K562 (cell line): Measurements from ENCODE around the gene CHST15. TPM values are rescaled to one million over a fixed set of nuclear protein-coding genes. Genes with fewer than 3 reads are reported as not detected.

Experiments used
- ATAC-seq: fragments of 200-7000 bp; cut with Tn5 transposase; 3 replicates; pipeline ENCODE4 v1.9.1; 2020; ENCODE audit warnings: moderate library complexity
- BruUV-seq: library from RNA; stranded (reverse); fragments of 400-500 nt; replicated peaks from 2 replicates; lab custom pipeline; 2021; lab: Mats Ljungman, UMichigan
- CTCF ChIA-PET: fragments of 300-600 bp; formaldehyde crosslinking; extraction: SDS; loops from one replicate; lab custom pipeline; 2021; ENCODE audit warnings: low intra/inter-chr PET ratio; lab: Yijun Ruan, JAX
- POLR2A ChIA-PET: fragments of 300-600, 350-650 bp; sonication (Branson Sonifier 250); formaldehyde crosslinking; extraction: SDS; loops from one replicate; lab custom pipeline; 2021; ENCODE audit warnings: antibody characterized with exemption, inconsistent platforms; lab: Yijun Ruan, JAX
- DNase-seq, 4 experiments: peaks; one replicate each; pipeline versions ENCODE4 v3.0.0 to v3.0.0-alpha.2; 2011 to 2018; ENCODE audit warnings: low spot score in 3 of 4, mixed read lengths in 3 of 4; ENCODE audit errors: extremely low read depth in 1 of 4
- FAIRE-seq: peaks from 2 replicates; lab custom pipeline; 2011; peaks lifted over from hg19 to GRCh38; lab: Jason Lieb, UNC
- H2AFZ ChIP-seq: 2 replicates; pipeline ENCODE4 v1.6.0; 2011; ENCODE audit warnings: low read depth, low read length, control low read depth, inconsistent platforms
- H3K27ac ChIP-seq: fragments of 200-600 bp; 3 replicates; pipeline ENCODE4 v1.8.0; 2011; ENCODE audit warnings: low read depth, mild to moderate bottlenecking, control low read depth, inconsistent platforms, low read length, moderate library complexity, mixed read lengths; ENCODE audit errors: extremely low read depth
- H3K27me3 ChIP-seq, 2 experiments: fragments of 300-600 bp in 1 of 2; 2 replicates in 1 of 2; 3 replicates in 1 of 2; pipeline versions ENCODE4 v1.6.0 to v1.8.0; 2011; ENCODE audit warnings: inconsistent platforms in 2 of 2, low read length in 2 of 2, mild to moderate bottlenecking in 1 of 2, mixed read lengths in 1 of 2, moderate library complexity in 1 of 2; ENCODE audit not compliant: control insufficient read depth in 2 of 2, insufficient read depth in 2 of 2
- H3K36me3 ChIP-seq: fragments of 300-600 bp; 3 replicates; pipeline ENCODE4 v1.8.0; 2011; ENCODE audit warnings: mild to moderate bottlenecking, low read length, inconsistent platforms; ENCODE audit not compliant: control insufficient read depth, insufficient read depth
- H3K4me1 ChIP-seq, 2 experiments: fragments of 200-600 bp in 1 of 2; replicated peaks in 1 of 2; 2 replicates in 1 of 2; 3 replicates in 1 of 2; pipeline versions ENCODE4 v1.5.1 to v1.8.0; 2011; ENCODE audit warnings: inconsistent platforms in 2 of 2, low read length in 2 of 2, mild to moderate bottlenecking in 1 of 2, mixed read lengths in 1 of 2, moderate library complexity in 1 of 2; ENCODE audit not compliant: control insufficient read depth in 2 of 2, insufficient read depth in 2 of 2
- H3K4me2 ChIP-seq: 2 replicates; pipeline ENCODE4 v1.6.1; 2011; ENCODE audit warnings: low read length, control low read depth, inconsistent platforms, mixed read lengths; ENCODE audit not compliant: insufficient read depth
- H3K4me3 ChIP-seq: fragments of 200-600 bp; sonication (generic), shearing (Covaris generic); 2 replicates; pipeline ENCODE4 v1.5.1; 2016; ENCODE audit warnings: control low read depth, inconsistent platforms
- H3K79me2 ChIP-seq: fragments of 200-600 bp; 3 replicates; pipeline ENCODE4 v1.8.0; 2011; ENCODE audit warnings: low read length, inconsistent platforms; ENCODE audit not compliant: control insufficient read depth, insufficient read depth
- H3K9ac ChIP-seq, 2 experiments: 2 replicates each; pipeline versions ENCODE4 v1.6.0 to v1.6.1; 2011; ENCODE audit warnings: low read depth in 2 of 2, low read length in 2 of 2, control low read depth in 1 of 2, inconsistent platforms in 1 of 2, mild to moderate bottlenecking in 1 of 2, mixed read lengths in 1 of 2; ENCODE audit not compliant: insufficient read depth in 1 of 2
- H3K9me1 ChIP-seq: one replicate; pipeline ENCODE4 v1.6.0; 2011; ENCODE audit warnings: inconsistent platforms, mild to moderate bottlenecking, low read length, moderate library complexity; ENCODE audit not compliant: control insufficient read depth, insufficient read depth
- H3K9me3 ChIP-seq: replicated peaks from 2 replicates; pipeline ENCODE4 v1.5.1; 2011; ENCODE audit warnings: low read depth, low read length, inconsistent platforms; ENCODE audit not compliant: control insufficient read depth, insufficient read depth
- H4K20me1 ChIP-seq: replicated peaks from 2 replicates; pipeline ENCODE4 v1.6.1; 2011; ENCODE audit warnings: low read length, inconsistent platforms, mixed read lengths; ENCODE audit not compliant: control insufficient read depth, insufficient read depth
- CREB3L1 ChIP-seq: fragments of 450-650 bp; IDR thresholded peaks from 2 replicates; pipeline ENCODE4 v1.6.1; 2014; ENCODE audit warnings: low read depth, mild to moderate bottlenecking, moderate library complexity, borderline replicate concordance
- E2F6 ChIP-seq, 2 experiments: IDR thresholded peaks; 2 replicates each; pipeline ENCODE4 v1.6.1; 2011; ENCODE audit warnings: borderline replicate concordance in 1 of 2, control low read depth in 1 of 2, low read depth in 1 of 2, low read length in 1 of 2, mild to moderate bottlenecking in 1 of 2, mixed read lengths in 1 of 2, moderate library complexity in 1 of 2; ENCODE audit not compliant: insufficient read depth in 1 of 2, insufficient read length in 1 of 2, poor library complexity in 1 of 2, severe bottlenecking in 1 of 2; ENCODE audit errors: extremely low read depth in 1 of 2
- HES1 ChIP-seq: fragments of 450-650 bp; IDR thresholded peaks from 2 replicates; pipeline ENCODE4 v1.6.1; 2016; ENCODE audit warnings: low read depth, mild to moderate bottlenecking, moderate library complexity
- HEY1 ChIP-seq: fragments of 250-450 bp; sonication (Bioruptor Pico); IDR thresholded peaks from 2 replicates; pipeline ENCODE4 v1.5.0; 2020; ENCODE audit warnings: mild to moderate bottlenecking, moderate library complexity, borderline replicate concordance
- MBD1 ChIP-seq: fragments of 250-450 bp; sonication (Bioruptor Pico); IDR thresholded peaks from 2 replicates; pipeline ENCODE4 v1.8.0; 2022; ENCODE audit warnings: inconsistent platforms
- ZBED1 ChIP-seq: IDR thresholded peaks from 2 replicates; pipeline ENCODE4 v1.6.1; 2014
- ZNF146 ChIP-seq: IDR thresholded peaks from one replicate; pipeline ENCODE4 v1.6.1; 2018; ENCODE audit warnings: missing compliant biosample characterization; ENCODE audit not compliant: unreplicated experiment
- ZNF232 ChIP-seq: sonication (generic); formaldehyde crosslinking; IDR thresholded peaks from 2 replicates; pipeline ENCODE4 v1.8.0; 2022; ENCODE audit warnings: mild to moderate bottlenecking, missing genetic modification reagents
- ZNF586 ChIP-seq: fragments of 450-650 bp; formaldehyde crosslinking; conservative IDR thresholded peaks from 2 replicates; pipeline ENCODE4 v1.4.0; 2020; ENCODE audit warnings: mild to moderate bottlenecking, moderate library complexity
- WGBS: fragments of 100-300 bp; shearing (Covaris generic); methylation state at CpG from one replicate; pipeline ENCODE4 v1.1.6; 2016; ENCODE audit warnings: low coverage, mixed read lengths; ENCODE audit not compliant: insufficient coverage; ENCODE audit errors: missing lambda C conversion rate; 5-methylcytosine and 5-hydroxymethylcytosine counted together
- in situ Hi-C: fragments of 300-500 bp; cut with MboI; formaldehyde crosslinking; loops from 4 replicates; pipeline ENCODE4 v1.15.0; 2018; ENCODE audit warnings: inconsistent platforms, mixed read lengths
- intact Hi-C: fragments of 100-400 bp; cut with micrococcal nuclease; formaldehyde crosslinking; loops from 2 replicates; pipeline ENCODE4 v1.14.2; 2022
- polyA plus RNA-seq, 8 experiments: library from polyadenylated mRNA; depleted of rRNA in 4 of 8; stranded (reverse) in 5 of 8; unstranded in 3 of 8; fragments of >200 nt; fragmentation: Nextera tagmentation in 2 of 8; fragmentation: Illumina TruSeq in 1 of 8; extraction: Ambion mirVana in 2 of 8; extraction: Trizol in 1 of 8; gene quantifications; 2 replicates each; pipeline versions ENCODE4 v1.2.1 to v1.2.3, GENCODE V29; 2011 to 2014; ENCODE audit warnings: inconsistent platforms in 1 of 8, missing spikeins in 1 of 8
- total RNA-seq, 7 experiments: library from RNA; depleted of rRNA in 6 of 7; stranded (reverse); fragments of >200 nt in 6 of 7; fragmentation: Illumina TruSeq in 2 of 7; extraction: Trizol in 2 of 7; gene quantifications; 2 replicates each; pipeline versions ENCODE4 v1.2.1 to v1.2.3, GENCODE V29; 2011 to 2021; ENCODE audit warnings: low replicate concordance in 1 of 7

Gene CHST15
- total and polyA plus RNA-seq, 9 of the 15 experiments (the other 6 are each of a cell fraction or from before 2014, with no cell fraction given): 0.04 to 0.16 (median 0.08) TPM

- Histone ChIP-seq H4K20me1 (no peaks in the 10 kb centered on the region), H3K79me2 (no peaks in the 10 kb centered on the region), H3K27me3 (peaks cover 0 to 34% of the 10 kb centered on the region in 2 experiments; a peak in 2 of 5 replicates), H3K27ac (no peak overlapping the region), H2AFZ (no peak overlapping the region), H3K36me3 (no peaks in the 10 kb centered on the region), H3K9me1 (no peaks in the 10 kb centered on the region), H3K4me2 (no peak overlapping the region), H3K9ac (no peak overlapping the region), H3K4me1 (no peaks in the 10 kb centered on the region), H3K9me3 (no peaks in the 10 kb centered on the region), H3K4me3 (no peak overlapping the region)
- DNase-seq (no peak), FAIRE-seq (no peak), ATAC-seq (no peak)
- BruUV-seq: no TSS peak
- intact Hi-C loops (no loop called here), in situ Hi-C loops (no loop called here)
- CTCF ChIA-PET: no interaction called here
- 1% methylated on average over 10 of the region's 10 CpGs for WGBS
- POLR2A ChIA-PET: no interaction called here
- no peak for TF ChIP-seq ZNF146
- TF ChIP-seq CREB3L1: no peak
- no peak for TF ChIP-seq HES1
- TF ChIP-seq ZNF232 (CRISPR knock-in tag): no peak
- TF ChIP-seq ZNF586 (CRISPR knock-in tag): no peak
- no peak for TF ChIP-seq HEY1 (CRISPR knock-in tag)
- no peak for TF ChIP-seq MBD1 (CRISPR knock-in tag)
- no peak for TF ChIP-seq ZBED1
- TF ChIP-seq E2F6 (IDR thresholded peaks at IDR 0.05; ENCODE audit: borderline replicate concordance in 1 of 2, extremely low read depth in 1 of 2, insufficient read depth in 1 of 2, insufficient read length in 1 of 2, low read depth in 1 of 2, low read length in 1 of 2, poor library complexity in 1 of 2, severe bottlenecking in 1 of 2): no peak
Measured at GRCh38 chr10:124052561-124052960, 40.8 kb downstream of the CHST15 start.
